A172 (cell line): ENCODE data around the gene NOTCH4. TPM values are rescaled to one million over a fixed set of nuclear protein-coding genes. Genes with fewer than 3 reads are reported as not detected.

Source experiments
- DNase-seq: peaks from one replicate; pipeline ENCODE4 v3.0.0-alpha.2; 2015; ENCODE audit warnings: low spot score
- total RNA-seq: library from RNA; depleted of rRNA; stranded (reverse); fragments of >200 nt; shearing (Covaris generic); gene quantifications from 2 replicates; pipeline ENCODE4 v1.2.3, GENCODE V29; 2014

The NOTCH4 gene
- total RNA-seq, 1 experiment from 2014 or later, result 0.81 TPM

DNA sequence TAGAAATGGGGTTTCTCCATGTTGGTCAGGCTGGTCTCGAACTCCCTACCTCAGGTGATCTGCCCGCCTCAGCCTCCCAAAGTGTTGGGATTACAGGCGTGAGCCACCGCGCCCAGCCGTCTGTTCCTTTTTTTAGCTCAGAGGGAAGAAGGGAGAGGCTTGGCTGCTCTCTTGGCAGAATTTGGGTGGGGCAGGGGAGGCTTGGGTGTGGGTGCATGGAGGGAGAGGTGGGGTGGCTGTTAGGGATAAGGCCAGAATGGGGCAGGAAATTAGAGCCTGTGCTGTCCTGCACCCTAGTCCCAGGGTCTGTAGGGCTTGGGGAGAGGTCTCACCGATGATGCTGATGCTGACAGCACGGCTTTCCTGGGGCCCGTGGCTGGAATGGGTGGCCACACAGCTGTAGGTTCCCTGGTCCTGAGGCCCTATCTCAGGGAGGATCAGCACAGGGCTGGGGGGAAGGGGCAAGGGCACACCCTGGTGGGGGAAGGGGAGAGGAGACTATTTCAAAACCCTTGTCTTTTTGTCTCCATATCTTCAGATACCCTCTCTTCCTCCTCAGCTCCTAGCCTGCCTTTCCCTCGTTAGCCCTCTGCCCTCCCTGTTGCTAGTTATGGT lies 41.8 kb downstream of the NOTCH4 start:
- DNase-seq, result no peak

GRCh38 chr6:32181148-32181702 lies 42.6 kb downstream of the NOTCH4 start:
- no peak for DNase-seq

DNA sequence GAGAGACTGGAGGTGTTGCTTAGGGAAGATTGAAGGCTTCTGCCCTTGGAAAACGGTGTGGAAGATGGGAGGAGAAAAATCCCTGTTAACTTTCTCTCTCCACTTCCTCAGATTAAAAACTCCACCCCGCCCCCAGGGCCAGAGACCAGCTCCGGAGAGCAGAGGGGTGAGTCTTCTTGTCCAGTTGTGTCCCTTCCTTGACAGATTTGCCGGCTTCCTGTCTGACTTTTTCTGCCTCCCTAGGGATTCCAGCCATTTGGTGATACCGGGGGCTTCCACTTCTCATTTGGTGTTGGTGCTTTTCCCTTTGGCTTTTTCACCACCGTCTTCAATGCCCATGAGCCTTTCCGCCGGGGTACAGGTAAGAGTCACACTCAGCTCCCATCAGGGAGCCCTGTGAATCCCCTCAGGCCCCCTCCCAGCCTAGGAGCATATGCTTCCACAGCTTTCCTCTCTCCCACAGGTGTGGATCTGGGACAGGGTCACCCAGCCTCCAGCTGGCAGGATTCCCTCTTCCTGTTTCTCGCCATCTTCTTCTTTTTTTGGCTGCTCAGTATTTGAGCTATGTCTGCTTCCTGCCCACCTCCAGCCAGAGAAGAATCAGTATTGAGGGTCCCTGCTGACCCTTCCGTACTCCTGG lies 44.0 kb downstream of the NOTCH4 start:
- no peak for DNase-seq

GRCh38 chr6:32178547-32179440 lies 45.1 kb downstream of the NOTCH4 start:
- DNase-seq, result no peak

DNA sequence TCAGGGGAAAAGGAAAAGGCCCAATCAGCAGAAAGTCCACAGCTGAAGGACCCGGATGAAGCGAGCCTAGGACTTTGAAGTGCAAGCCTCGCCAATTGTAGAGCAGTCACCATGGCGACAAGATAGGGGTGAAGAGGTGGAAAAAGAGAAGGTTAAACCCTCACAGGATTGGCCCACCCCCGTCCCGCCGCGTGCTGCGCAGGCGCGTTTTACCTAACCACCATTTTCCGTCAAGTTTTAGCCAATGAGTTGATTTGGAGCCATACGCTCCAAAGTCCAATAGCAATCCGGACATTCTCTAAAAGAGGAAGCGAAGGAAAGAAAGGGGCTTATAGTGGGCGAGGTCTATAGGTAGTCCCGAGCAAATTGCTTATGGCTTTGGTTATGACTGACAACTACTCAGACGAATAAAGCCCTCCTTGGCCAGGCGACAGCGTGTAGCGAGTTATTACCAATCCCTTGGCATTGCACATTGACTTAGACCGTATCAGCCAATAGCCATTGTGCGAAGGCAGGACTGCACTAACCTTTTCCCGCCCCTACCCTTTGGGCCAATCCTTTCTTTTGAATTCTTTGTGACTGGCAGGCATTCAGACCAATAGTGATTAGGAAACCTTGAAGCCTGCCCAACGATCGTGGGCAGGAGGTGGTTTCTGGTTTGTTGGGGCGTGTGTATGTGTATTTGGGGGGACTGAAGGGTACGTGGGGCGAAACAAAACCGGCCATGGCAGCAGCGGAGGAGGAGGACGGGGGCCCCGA lies 45.9 kb downstream of the NOTCH4 start, which contains the start of gene RNF5:
TSS of gene RNF5 (plus strand) at position 618 of the 759 bp plus-strand sequence. CDS start at position 725, 107 bp downstream.
- peak; percentile 100 for DNase-seq

DNA sequence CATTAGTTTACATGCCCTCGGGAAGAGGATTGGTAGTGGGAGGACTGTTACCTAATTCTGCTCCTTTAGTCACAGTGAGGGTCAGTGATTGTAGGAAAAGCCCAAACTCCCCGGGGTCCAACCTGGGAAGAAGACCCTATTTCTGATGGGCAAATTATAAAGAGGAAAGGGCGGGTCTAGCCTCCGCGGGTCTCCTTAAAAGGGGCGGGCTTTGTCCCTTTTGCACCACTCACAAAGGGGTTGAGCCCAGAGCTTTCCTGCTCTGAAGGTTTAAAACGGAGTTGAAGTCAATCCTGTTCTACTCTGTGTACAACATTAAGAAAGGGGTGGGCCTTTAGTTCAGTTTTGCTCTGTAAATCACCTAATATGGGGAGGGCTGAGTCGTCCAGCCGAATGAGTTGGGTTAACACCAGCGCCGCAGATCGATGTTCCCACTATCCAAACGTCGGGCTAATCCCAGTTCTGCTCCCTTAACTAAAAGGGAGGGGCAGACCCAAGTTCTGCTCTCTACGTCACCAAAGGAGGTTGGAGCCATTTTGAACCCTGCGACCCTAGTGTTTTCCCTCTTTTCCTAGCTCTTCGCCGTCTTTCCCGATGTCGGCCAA lies 46.6 kb downstream of the NOTCH4 start:
- DNase-seq, result no peak

- peak; percentile 37 for DNase-seq
Measured at GRCh38 chr6:32176476-32177182, 47.2 kb downstream of the NOTCH4 start.

- peak; percentile 94 for DNase-seq
Measured at GRCh38 chr6:32175711-32176475, 48.0 kb downstream of the NOTCH4 start, which contains the start of gene AGPAT1. Gene AGPAT1, minus strand, starts transcription at chr6:32176084. Its CDS starts 4,588 bp downstream, at chr6:32171496.

- DNase-seq, result no peak
Measured at GRCh38 chr6:32175322-32175710, 48.6 kb downstream of the NOTCH4 start.

DNA sequence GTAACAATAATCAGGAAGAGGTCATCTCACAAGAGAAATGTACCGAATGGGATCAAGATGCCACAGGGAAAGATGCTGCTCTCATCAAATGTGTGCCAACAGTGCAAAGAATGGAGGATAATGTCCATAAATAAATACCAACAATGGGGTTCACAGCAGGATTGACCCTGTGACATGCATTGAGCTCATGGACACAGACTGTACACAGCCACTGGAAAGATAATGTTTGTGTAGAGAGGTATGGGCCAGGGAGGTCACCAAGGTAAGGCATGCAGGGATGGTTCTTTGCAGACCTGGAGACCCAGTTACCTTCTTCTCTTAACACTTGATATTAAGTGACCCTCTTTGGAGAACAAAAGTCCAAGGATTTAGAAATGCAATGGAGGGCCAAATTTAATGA lies 49.5 kb downstream of the NOTCH4 start:
- DNase-seq, result no peak

- no peak for DNase-seq
Measured at GRCh38 chr6:32173051-32173727, 50.7 kb downstream of the NOTCH4 start.

DNA sequence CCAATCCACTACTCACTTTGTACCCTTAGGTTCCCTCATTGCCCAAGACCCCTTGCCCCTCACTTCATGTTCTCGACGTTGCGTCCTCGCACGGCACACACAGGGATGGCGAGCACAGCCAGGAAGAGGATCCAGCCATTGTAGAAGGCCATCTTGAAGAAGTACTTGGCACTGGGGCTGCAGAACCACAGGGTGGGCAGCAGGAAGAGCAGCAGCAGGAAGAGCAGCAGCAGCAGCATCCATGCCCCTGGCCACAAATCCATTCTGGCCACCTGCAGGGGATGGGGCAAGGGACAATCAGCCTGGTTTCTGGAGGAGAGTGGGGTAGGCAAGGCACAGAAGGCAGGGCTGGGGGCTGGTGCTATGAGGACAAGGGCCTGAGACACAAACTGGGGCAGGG lies 52.6 kb downstream of the NOTCH4 start:
- no peak for DNase-seq

DNA sequence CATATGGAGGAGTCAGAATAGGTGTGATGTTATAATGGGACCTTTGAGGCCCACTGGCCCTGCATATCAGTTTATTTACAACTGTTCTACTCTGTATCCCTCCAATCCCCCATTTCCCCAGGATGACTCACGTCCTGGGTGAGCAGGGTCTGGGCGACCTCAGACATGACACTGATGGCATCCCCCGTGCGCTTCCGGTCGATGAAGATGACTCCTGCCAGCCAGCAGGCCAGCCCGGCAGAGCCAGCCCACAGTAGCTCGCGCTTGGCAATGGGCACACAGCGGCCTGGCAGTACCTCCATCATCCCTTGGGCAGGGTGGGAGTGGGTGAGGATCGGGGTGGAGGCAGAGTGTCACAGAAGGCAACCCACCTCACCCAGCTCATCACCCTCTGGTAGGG lies 53.6 kb downstream of the NOTCH4 start:
- DNase-seq, result no peak

- no peak for DNase-seq
Measured at GRCh38 chr6:32168807-32169591, 54.9 kb downstream of the NOTCH4 start.

DNA sequence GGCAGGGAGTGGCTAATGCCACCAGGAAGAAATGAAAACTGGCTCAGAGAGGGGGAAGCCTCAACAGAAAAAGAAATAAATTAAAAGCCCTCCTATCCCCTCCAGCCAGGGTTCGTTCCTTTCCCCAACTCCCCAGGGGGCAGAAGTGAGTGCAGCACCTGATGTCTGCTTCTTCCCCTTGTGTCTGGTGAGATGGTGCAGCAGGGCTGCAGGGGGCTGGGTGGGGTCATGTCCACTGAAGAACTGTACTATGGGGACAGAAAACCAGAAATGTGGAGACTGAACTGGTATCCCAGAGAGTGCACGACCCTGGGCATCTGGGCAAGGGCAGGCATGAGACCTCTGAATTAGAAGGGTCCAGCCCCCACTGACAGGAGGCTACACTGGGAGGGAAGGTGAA lies 55.5 kb downstream of the NOTCH4 start:
- DNase-seq, result no peak

GRCh38 chr6:32167761-32168262 lies 56.1 kb downstream of the NOTCH4 start:
- DNase-seq, result no peak

- DNase-seq, result no peak
Measured at GRCh38 chr6:32167154-32167760, 56.6 kb downstream of the NOTCH4 start.
